ENCODE measurements around the gene SORBS1.

The SORBS1 gene

GRCh38 chr10:95359466-95359865, 201.7 kb downstream of the SORBS1 start:
- Histone ChIP-seq H3K79me2 (ENCODE audit: insufficient read depth, low read depth) (no peaks in the 10 kb centered on the region), H3K4me2 (no peak overlapping the region), H3K27me3 (ENCODE audit: insufficient read depth, low read depth) (no peaks in the 10 kb centered on the region), H3K9ac (no peak overlapping the region), H3K4me1 (ENCODE audit: low read depth, poor library complexity, severe bottlenecking) (peaks cover 23% of the 10 kb centered on the region), H3K27ac (no peak overlapping the region), H2AFZ (ENCODE audit: low read depth) (no peak overlapping the region), H4K20me1 (ENCODE audit: insufficient read depth) (no peaks in the 10 kb centered on the region), H3K36me3 (ENCODE audit: insufficient read depth) (no peaks in the 10 kb centered on the region), H3K4me3 (IDR thresholded peaks at IDR 0.05; ENCODE audit: insufficient read depth, low read depth, low read length) (no peak overlapping the region)
- no peak for TF ChIP-seq CTCF (conservative IDR thresholded peaks at IDR 0.05; ENCODE audit: low read depth, low read length)

DNA sequence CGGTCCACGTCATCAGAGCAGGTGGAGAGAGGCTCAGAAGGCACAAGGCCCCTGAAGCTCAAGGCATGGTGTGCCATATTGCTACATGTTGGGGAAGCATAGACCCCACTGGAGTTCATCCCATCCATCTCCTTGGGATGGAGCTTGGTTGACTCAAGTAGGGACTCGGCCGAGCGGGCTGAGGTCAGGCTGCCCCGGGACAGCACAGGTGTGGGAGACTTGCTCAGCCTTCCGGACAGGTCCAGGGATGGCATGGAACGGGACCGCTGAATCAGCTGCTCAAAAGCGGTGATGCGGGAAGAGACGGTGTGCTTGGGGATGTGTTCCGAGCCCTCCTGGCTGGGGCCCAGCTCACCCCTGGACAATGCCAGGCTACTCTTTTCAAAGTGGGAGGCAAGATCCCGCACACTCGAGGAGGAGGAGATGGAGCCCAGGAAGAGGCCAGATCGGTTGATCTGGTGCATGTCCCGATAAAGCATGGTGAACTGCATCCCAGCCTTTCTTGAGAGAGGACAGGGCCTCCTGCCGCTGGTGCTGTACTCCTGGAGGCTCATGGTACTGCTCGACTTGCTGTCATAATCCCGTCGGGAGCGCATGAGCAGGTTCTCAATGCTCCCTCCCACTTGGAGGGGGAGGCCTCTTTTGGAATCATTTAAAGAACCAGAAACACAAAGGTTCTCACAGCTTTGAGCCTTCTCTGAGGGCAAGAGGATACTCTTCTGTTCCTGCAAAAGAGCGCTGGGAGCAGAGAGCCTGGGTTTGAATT, 204.8 kb downstream of the SORBS1 start:
- Histone ChIP-seq H3K79me2 (ENCODE audit: insufficient read depth, low read depth) (no peaks in the 10 kb centered on the region), H3K4me1 (ENCODE audit: low read depth, poor library complexity, severe bottlenecking) (peaks cover 12% of the 10 kb centered on the region), H3K4me3 (IDR thresholded peaks at IDR 0.05; ENCODE audit: insufficient read depth, low read depth, low read length) (no peak overlapping the region), H3K9ac (no peak overlapping the region), H2AFZ (ENCODE audit: low read depth) (no peak overlapping the region), H3K27ac (no peak overlapping the region), H3K36me3 (ENCODE audit: insufficient read depth) (no peaks in the 10 kb centered on the region), H3K27me3 (ENCODE audit: insufficient read depth, low read depth) (no peaks in the 10 kb centered on the region), H4K20me1 (ENCODE audit: insufficient read depth) (no peaks in the 10 kb centered on the region), H3K4me2 (no peak overlapping the region)
- no peak for TF ChIP-seq CTCF (conservative IDR thresholded peaks at IDR 0.05; ENCODE audit: low read depth, low read length)

- Histone ChIP-seq H3K4me2 (no peak overlapping the region), H3K4me3 (IDR thresholded peaks at IDR 0.05; ENCODE audit: insufficient read depth, low read depth, low read length) (no peak overlapping the region), H3K9ac (no peak overlapping the region), H3K36me3 (ENCODE audit: insufficient read depth) (no peaks in the 10 kb centered on the region), H3K27me3 (ENCODE audit: insufficient read depth, low read depth) (no peaks in the 10 kb centered on the region), H3K79me2 (ENCODE audit: insufficient read depth, low read depth) (no peaks in the 10 kb centered on the region), H3K4me1 (ENCODE audit: low read depth, poor library complexity, severe bottlenecking) (peaks cover 6% of the 10 kb centered on the region), H2AFZ (ENCODE audit: low read depth) (no peak overlapping the region), H3K27ac (no peak overlapping the region), H4K20me1 (ENCODE audit: insufficient read depth) (no peaks in the 10 kb centered on the region)
- TF ChIP-seq CTCF (conservative IDR thresholded peaks at IDR 0.05; ENCODE audit: low read depth, low read length) = no peak
Measured at GRCh38 chr10:95355301-95355700, 205.9 kb downstream of the SORBS1 start.

GRCh38 chr10:95354110-95354509, 207.1 kb downstream of the SORBS1 start:
- no peak overlapping the region for H3K4me2 ChIP-seq

More at GRCh38 chr10:95354110-95354509, 207.1 kb downstream of the SORBS1 start:
- Histone ChIP-seq H3K79me2 (ENCODE audit: insufficient read depth, low read depth) (no peaks in the 10 kb centered on the region), H3K36me3 (ENCODE audit: insufficient read depth) (no peaks in the 10 kb centered on the region), H2AFZ (ENCODE audit: low read depth) (no peak overlapping the region), H3K27me3 (ENCODE audit: insufficient read depth, low read depth) (no peaks in the 10 kb centered on the region), H3K9ac (no peak overlapping the region), H3K27ac (no peak overlapping the region), H3K4me3 (IDR thresholded peaks at IDR 0.05; ENCODE audit: insufficient read depth, low read depth, low read length) (no peak overlapping the region), H4K20me1 (ENCODE audit: insufficient read depth) (no peaks in the 10 kb centered on the region), H3K4me1 (ENCODE audit: low read depth, poor library complexity, severe bottlenecking) (no peaks in the 10 kb centered on the region)
- no peak for TF ChIP-seq CTCF (conservative IDR thresholded peaks at IDR 0.05; ENCODE audit: low read depth, low read length)

Measured in KMS-11 (cell line).